Gastroesophageal sphincter (tissue), 4 donors: Measurements from ENCODE around the gene CHCHD1. TPM values are rescaled to one million over a fixed set of nuclear protein-coding genes. Genes with fewer than 3 reads are reported as not detected.
"Not testable (repeated sequence)": the region's sequence is repeated elsewhere in the genome, so short reads cannot be mapped to it uniquely, and the experiment has no call there.

ENCODE experiments used
- ATAC-seq: fragments of 150-250 bp; one replicate; pipeline ENCODE4 v1.9.1; 2016; ENCODE audit warnings: mild to moderate bottlenecking, moderate library complexity
- H3K27ac ChIP-seq, 4 donors: fragments of 200-600 bp; sonication (generic) in 3 of 4; 1 replicate in 3 of 4; 2 replicates in 1 of 4; pipeline ENCODE4 v1.5.1; 2016 to 2019
- H3K27me3 ChIP-seq: fragments of 200-600 bp; sonication (generic); one replicate; pipeline ENCODE4 v1.5.1; 2019
- H3K36me3 ChIP-seq, 2 donors: fragments of 200-600 bp; sonication (generic); one replicate each; pipeline ENCODE4 v1.5.1; 2019; ENCODE audit warnings: control low read depth in 1 of 2
- H3K4me1 ChIP-seq, 3 donors: fragments of 200-600 bp; sonication (generic); 1 replicate in 2 of 3; 2 replicates in 1 of 3; pipeline ENCODE4 v1.5.1; 2016 to 2019; ENCODE audit warnings: control low read depth in 2 of 3
- H3K4me3 ChIP-seq, 2 donors: fragments of 200-600 bp; sonication (generic); one replicate each; pipeline ENCODE4 v1.5.1; 2019; ENCODE audit warnings: mild to moderate bottlenecking in 1 of 2, moderate library complexity in 1 of 2
- H3K9me3 ChIP-seq, 3 donors: fragments of 200-600 bp; sonication (generic); one replicate each; pipeline ENCODE4 v1.5.1; 2017 to 2019; ENCODE audit warnings: control low read depth in 2 of 3
- EP300 ChIP-seq: sonication (generic); formaldehyde crosslinking; IDR thresholded peaks from one replicate; pipeline ENCODE4 v1.6.1; 2017; ENCODE audit warnings: antibody characterized with exemption, mild to moderate bottlenecking
- POLR2A ChIP-seq, 2 donors: fragments of 450-650 bp; IDR thresholded peaks; one replicate each; pipeline ENCODE4 v1.6.1; 2017; ENCODE audit warnings: antibody characterized with exemption in 2 of 2, mild to moderate bottlenecking in 2 of 2, moderate library complexity in 1 of 2
- POLR2AphosphoS5 ChIP-seq: sonication (generic); formaldehyde crosslinking; IDR thresholded peaks from one replicate; pipeline ENCODE4 v1.6.1; 2017; ENCODE audit warnings: antibody characterized with exemption
- WGBS, 2 donors: methylation state at CpG; one replicate each; pipeline ENCODE4 v1.1.5; 2018; ENCODE audit warnings: low coverage in 1 of 2; 5-methylcytosine and 5-hydroxymethylcytosine counted together
- small RNA-seq, 4 donors: library from RNA; depleted of rRNA; stranded (forward); fragments of <200 nt; gene quantifications; one replicate each; pipeline ENCODE3, GENCODE V24; 2016
- total RNA-seq, 4 donors: library from RNA; depleted of rRNA; stranded (reverse); fragments of >200 nt; gene quantifications; one replicate each; pipeline ENCODE4 v1.1.0, GENCODE V29; 2016
- TF ChIP-seq, protein P1 (sequence below), 4 experiments: fragments of 200-600 bp in 2 of 4; fragments of 450-650 bp in 2 of 4; sonication (generic) in 1 of 4; IDR thresholded peaks; one replicate each; pipeline ENCODE4 v1.5.1; 2017 to 2019; ENCODE audit warnings: antibody characterized with exemption in 4 of 4, mild to moderate bottlenecking in 2 of 4, moderate library complexity in 2 of 4

The CHCHD1 gene
- total RNA-seq, 4 donors from 2014 or later = 19.9 to 29.5 (median 21.4) TPM

DNA sequence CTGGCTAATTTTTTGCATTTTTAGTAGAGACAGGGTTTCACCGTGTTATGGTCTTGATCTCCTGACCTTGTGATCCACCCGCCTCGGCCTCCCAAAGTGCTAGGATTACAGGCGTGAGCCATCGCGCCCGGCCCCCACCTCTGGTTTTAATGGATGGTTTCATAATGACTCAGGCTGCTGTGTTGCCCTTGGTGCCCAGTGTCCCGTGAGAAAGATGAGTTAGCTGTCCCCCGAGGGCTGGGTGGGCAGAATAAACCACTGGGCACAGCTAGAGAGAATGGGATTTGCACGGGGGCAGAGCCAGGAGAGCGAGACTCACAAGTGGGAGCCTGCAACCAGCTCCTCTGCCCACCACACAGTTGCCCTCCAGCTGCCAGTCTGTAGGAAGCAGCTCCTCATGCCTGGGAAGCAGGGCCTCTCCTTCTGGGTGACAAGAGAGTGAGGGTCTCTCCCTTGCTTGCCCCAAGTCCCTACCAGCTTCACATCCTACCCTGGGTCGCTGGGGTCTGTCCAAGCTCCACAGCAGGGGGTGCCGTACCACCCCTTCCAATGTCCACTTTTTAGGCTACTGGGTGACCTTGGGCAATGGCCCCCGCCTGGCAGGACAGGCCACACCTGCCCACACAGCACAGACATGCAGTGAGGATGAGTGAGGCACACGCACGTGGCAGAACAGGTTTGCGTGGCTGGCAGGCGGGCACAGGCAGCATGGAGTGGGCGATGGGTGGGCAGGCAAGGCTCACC lies 45.7 kb downstream of the CHCHD1 start:
- Histone ChIP-seq H3K36me3 (peaks cover 0 to 91% of the 10 kb centered on the region in 2 donors), H3K9me3 (no peaks in the 10 kb centered on the region), H3K27ac (no peak overlapping the region), H3K4me1 (no peaks in the 10 kb centered on the region), H3K27me3 (no peaks in the 10 kb centered on the region), H3K4me3 (no peak overlapping the region)
- TF ChIP-seq POLR2A (IDR thresholded peaks at IDR 0.05) (no peak), POLR2AphosphoS5 (no peak), EP300 (no peak)
- TF ChIP-seq, protein P1, sequence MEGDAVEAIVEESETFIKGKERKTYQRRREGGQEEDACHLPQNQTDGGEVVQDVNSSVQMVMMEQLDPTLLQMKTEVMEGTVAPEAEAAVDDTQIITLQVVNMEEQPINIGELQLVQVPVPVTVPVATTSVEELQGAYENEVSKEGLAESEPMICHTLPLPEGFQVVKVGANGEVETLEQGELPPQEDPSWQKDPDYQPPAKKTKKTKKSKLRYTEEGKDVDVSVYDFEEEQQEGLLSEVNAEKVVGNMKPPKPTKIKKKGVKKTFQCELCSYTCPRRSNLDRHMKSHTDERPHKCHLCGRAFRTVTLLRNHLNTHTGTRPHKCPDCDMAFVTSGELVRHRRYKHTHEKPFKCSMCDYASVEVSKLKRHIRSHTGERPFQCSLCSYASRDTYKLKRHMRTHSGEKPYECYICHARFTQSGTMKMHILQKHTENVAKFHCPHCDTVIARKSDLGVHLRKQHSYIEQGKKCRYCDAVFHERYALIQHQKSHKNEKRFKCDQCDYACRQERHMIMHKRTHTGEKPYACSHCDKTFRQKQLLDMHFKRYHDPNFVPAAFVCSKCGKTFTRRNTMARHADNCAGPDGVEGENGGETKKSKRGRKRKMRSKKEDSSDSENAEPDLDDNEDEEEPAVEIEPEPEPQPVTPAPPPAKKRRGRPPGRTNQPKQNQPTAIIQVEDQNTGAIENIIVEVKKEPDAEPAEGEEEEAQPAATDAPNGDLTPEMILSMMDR (IDR thresholded peaks at IDR 0.05) = no peak
- WGBS, 2 donors = 90% methylated on average over 4 of the region's 19 CpGs; no CpG with 5 or more reads in 1 of the 2 donors
- ATAC-seq = no peak

GRCh38 chr10:73828161-73828560 lies 46.3 kb downstream of the CHCHD1 start:
- no peak for TF ChIP-seq POLR2AphosphoS5
- Histone ChIP-seq H3K36me3 (peaks cover 0 to 86% of the 10 kb centered on the region in 2 donors), H3K27ac (no peak overlapping the region), H3K9me3 (no peaks in the 10 kb centered on the region), H3K27me3 (no peaks in the 10 kb centered on the region), H3K4me3 (no peak overlapping the region), H3K4me1 (no peaks in the 10 kb centered on the region)
- 84% methylated on average over 6 of the region's 6 CpGs; no CpG with 5 or more reads in 1 of the 2 donors for WGBS, 2 donors
- ATAC-seq = no peak

DNA sequence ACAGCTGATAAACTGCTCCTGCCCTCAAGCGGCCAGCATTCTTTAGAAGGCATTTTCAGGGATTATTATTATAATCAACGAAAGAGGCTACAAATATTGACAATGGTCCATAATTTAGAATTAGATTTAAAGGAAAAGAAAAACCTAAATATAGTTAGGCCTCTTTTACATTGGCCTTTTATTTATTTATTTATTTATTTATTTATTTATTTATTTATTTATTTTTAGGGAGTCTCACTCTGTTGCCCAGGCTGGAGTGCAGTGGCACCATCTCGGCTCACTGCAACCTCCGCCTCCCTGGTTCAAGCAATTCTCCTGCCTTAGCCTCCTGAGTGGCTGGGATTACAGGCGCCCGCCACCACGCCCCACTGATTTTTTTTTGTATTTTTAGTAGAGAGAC lies 47.2 kb downstream of the CHCHD1 start:
- H3K27me3 ChIP-seq, ATAC-seq, H3K27ac ChIP-seq, H3K4me1 ChIP-seq, H3K9me3 ChIP-seq, H3K4me3 ChIP-seq: not testable (repeated sequence)
- 72 to 88% methylated on average over 4 to 7 of the region's 7 CpGs for WGBS, 2 donors
- peaks cover 0 to 79% of the 10 kb centered on the region in 2 donors for H3K36me3 ChIP-seq

Small RNAs within 50 kb of the gene (small RNA-seq; reads per million reads assigned to genes)
- gene AC022400.4 = 0 reads per million in 4 donors
- 0 reads per million in 4 donors for gene AC022400.9
- 0 reads per million in 4 donors for gene ZSWIM8-AS1

Other genes starting within 250 kb of the CHCHD1 start
- gene USP54, start 190.7 kb upstream of the CHCHD1 start, total RNA-seq = 100 to 1,000 TPM in 1 of 4 donors, 10 to 100 TPM in 3; 27.1 to 106 (median 53.8) TPM
- not detected for gene MYOZ1, start 140.6 kb upstream of the CHCHD1 start, total RNA-seq
- under 1 TPM in 2 of 4 donors, not detected in 2; 0.15 to 0.16 TPM for gene SYNPO2L, start 126.0 kb upstream of the CHCHD1 start, total RNA-seq
- gene AGAP5, start 83.9 kb upstream of the CHCHD1 start, total RNA-seq = 1 to 10 TPM in 3 of 4 donors, under 1 TPM in 1; 0.72 to 7.8 (median 4.2) TPM
- 10 to 100 TPM; 47.5 to 65.1 (median 49.6) TPM for gene SEC24C, start 37.7 kb upstream of the CHCHD1 start, total RNA-seq
- gene ZSWIM8, start 3.6 kb downstream of the CHCHD1 start, total RNA-seq = 100 to 1,000 TPM in 2 of 4 donors, 10 to 100 TPM in 2; 48.4 to 121 (median 101) TPM
- 10 to 100 TPM; 17.9 to 53.9 (median 25.7) TPM for gene NDST2, start 29.6 kb downstream of the CHCHD1 start, total RNA-seq
- gene CAMK2G, start 92.5 kb downstream of the CHCHD1 start, total RNA-seq = 100 to 1,000 TPM in 3 of 4 donors, 10 to 100 TPM in 1; 82.3 to 207 (median 155) TPM
- 10 to 100 TPM in 1 of 4 donors, 1 to 10 TPM in 3; 1.1 to 43.3 (median 8.3) TPM for gene PLAU, start 129.1 kb downstream of the CHCHD1 start, total RNA-seq
- gene VCL, start 216.1 kb downstream of the CHCHD1 start, total RNA-seq = 100 to 1,000 TPM; 433 to 615 (median 440) TPM